ENCODE results near the gene CAMK4.

The CAMK4 gene

GRCh38 chr5:111377306-111377705 is 153.1 kb downstream of the CAMK4 start:
- TF ChIP-seq POU2F2 (IDR thresholded peaks at IDR 0.05; ENCODE audit: low read depth, low read length) = no peak
- TF ChIP-seq SPI1 (IDR thresholded peaks at IDR 0.05; ENCODE audit: low read depth, low read length) = no peak
- TF ChIP-seq POLR2A (IDR thresholded peaks at IDR 0.05; ENCODE audit: low read depth, low read length) = no peak
- no peak for TF ChIP-seq PAX5 (IDR thresholded peaks at IDR 0.05; ENCODE audit: insufficient read depth, low read length, severe bottlenecking)
- no peak for TF ChIP-seq TAF1 (IDR thresholded peaks at IDR 0.05; ENCODE audit: low read depth, low read length)
- no peak for TF ChIP-seq POLR2AphosphoS5 (IDR thresholded peaks at IDR 0.05; ENCODE audit: low read depth, low read length)
- DNase-seq (ENCODE audit: insufficient read length, low spot score) (no peak), FAIRE-seq (no peak)

GRCh38 chr5:111379391-111379816 is 155.2 kb downstream of the CAMK4 start:
- TF ChIP-seq SPI1 (IDR thresholded peaks at IDR 0.05; ENCODE audit: low read depth, low read length) (no peak), PAX5 (IDR thresholded peaks at IDR 0.05; ENCODE audit: insufficient read depth, low read length, severe bottlenecking) (no peak), POU2F2 (IDR thresholded peaks at IDR 0.05; ENCODE audit: low read depth, low read length) (no peak)
- DNase-seq (ENCODE audit: insufficient read length, low spot score) (no peak), FAIRE-seq (no peak)

GRCh38 chr5:111383288-111383970 is 159.2 kb downstream of the CAMK4 start:
- no peak for DNase-seq (ENCODE audit: insufficient read length, low spot score)
- TF ChIP-seq POLR2AphosphoS5 (IDR thresholded peaks at IDR 0.05; ENCODE audit: low read depth, low read length) (no peak), SPI1 (IDR thresholded peaks at IDR 0.05; ENCODE audit: low read depth, low read length) (no peak), TAF1 (IDR thresholded peaks at IDR 0.05; ENCODE audit: low read depth, low read length) (no peak), PAX5 (IDR thresholded peaks at IDR 0.05; ENCODE audit: insufficient read depth, low read length, severe bottlenecking) (no peak), POU2F2 (IDR thresholded peaks at IDR 0.05; ENCODE audit: low read depth, low read length) (no peak), POLR2A (IDR thresholded peaks at IDR 0.05; ENCODE audit: low read depth, low read length) (no peak)
- FAIRE-seq = no peak

GRCh38 chr5:111384220-111384619 is 160.0 kb downstream of the CAMK4 start:
- FAIRE-seq (no peak), DNase-seq (ENCODE audit: insufficient read length, low spot score) (no peak)
- no peak for TF ChIP-seq SPI1 (IDR thresholded peaks at IDR 0.05; ENCODE audit: low read depth, low read length)
- TF ChIP-seq TAF1 (IDR thresholded peaks at IDR 0.05; ENCODE audit: low read depth, low read length) = no peak
- no peak for TF ChIP-seq POLR2AphosphoS5 (IDR thresholded peaks at IDR 0.05; ENCODE audit: low read depth, low read length)
- TF ChIP-seq POLR2A (IDR thresholded peaks at IDR 0.05; ENCODE audit: low read depth, low read length) = no peak
- TF ChIP-seq PAX5 (IDR thresholded peaks at IDR 0.05; ENCODE audit: insufficient read depth, low read length, severe bottlenecking) = no peak
- TF ChIP-seq POU2F2 (IDR thresholded peaks at IDR 0.05; ENCODE audit: low read depth, low read length) = no peak

GRCh38 chr5:111385051-111385450 is 160.9 kb downstream of the CAMK4 start:
- DNase-seq (ENCODE audit: insufficient read length, low spot score) = no peak
- TF ChIP-seq POU2F2 (IDR thresholded peaks at IDR 0.05; ENCODE audit: low read depth, low read length) (no peak), TAF1 (IDR thresholded peaks at IDR 0.05; ENCODE audit: low read depth, low read length) (no peak), SPI1 (IDR thresholded peaks at IDR 0.05; ENCODE audit: low read depth, low read length) (no peak), POLR2AphosphoS5 (IDR thresholded peaks at IDR 0.05; ENCODE audit: low read depth, low read length) (no peak), PAX5 (IDR thresholded peaks at IDR 0.05; ENCODE audit: insufficient read depth, low read length, severe bottlenecking) (no peak), POLR2A (IDR thresholded peaks at IDR 0.05; ENCODE audit: low read depth, low read length) (no peak)
- FAIRE-seq = no peak

GRCh38 chr5:111385970-111386831 is 162.0 kb downstream of the CAMK4 start:
- DNase-seq (ENCODE audit: insufficient read length, low spot score) (no peak), FAIRE-seq (peak; percentile 69)
- TF ChIP-seq PAX5 (IDR thresholded peaks at IDR 0.05; ENCODE audit: insufficient read depth, low read length, severe bottlenecking) (no peak), POLR2AphosphoS5 (IDR thresholded peaks at IDR 0.05; ENCODE audit: low read depth, low read length) (no peak), TAF1 (IDR thresholded peaks at IDR 0.05; ENCODE audit: low read depth, low read length) (no peak), SPI1 (IDR thresholded peaks at IDR 0.05; ENCODE audit: low read depth, low read length) (no peak), POU2F2 (IDR thresholded peaks at IDR 0.05; ENCODE audit: low read depth, low read length) (no peak), POLR2A (IDR thresholded peaks at IDR 0.05; ENCODE audit: low read depth, low read length) (no peak)

GRCh38 chr5:111386832-111387162 is 162.6 kb downstream of the CAMK4 start:
- DNase-seq (ENCODE audit: insufficient read length, low spot score) (no peak), FAIRE-seq (no peak)
- TF ChIP-seq POLR2A (IDR thresholded peaks at IDR 0.05; ENCODE audit: low read depth, low read length) = no peak
- no peak for TF ChIP-seq POLR2AphosphoS5 (IDR thresholded peaks at IDR 0.05; ENCODE audit: low read depth, low read length)
- TF ChIP-seq PAX5 (IDR thresholded peaks at IDR 0.05; ENCODE audit: insufficient read depth, low read length, severe bottlenecking) = no peak

GRCh38 chr5:111387361-111387760 is 163.2 kb downstream of the CAMK4 start:
- DNase-seq (ENCODE audit: insufficient read length, low spot score) = no peak
- TF ChIP-seq PAX5 (IDR thresholded peaks at IDR 0.05; ENCODE audit: insufficient read depth, low read length, severe bottlenecking) (no peak), SPI1 (IDR thresholded peaks at IDR 0.05; ENCODE audit: low read depth, low read length) (no peak), POLR2A (IDR thresholded peaks at IDR 0.05; ENCODE audit: low read depth, low read length) (no peak), POLR2AphosphoS5 (IDR thresholded peaks at IDR 0.05; ENCODE audit: low read depth, low read length) (no peak), POU2F2 (IDR thresholded peaks at IDR 0.05; ENCODE audit: low read depth, low read length) (no peak), TAF1 (IDR thresholded peaks at IDR 0.05; ENCODE audit: low read depth, low read length) (no peak)
- peak; percentile 38 for FAIRE-seq

GRCh38 chr5:111389390-111390082 is 165.4 kb downstream of the CAMK4 start:
- DNase-seq (ENCODE audit: insufficient read length, low spot score) (no peak), FAIRE-seq (no peak)
- TF ChIP-seq PAX5 (IDR thresholded peaks at IDR 0.05; ENCODE audit: insufficient read depth, low read length, severe bottlenecking) (no peak), SPI1 (IDR thresholded peaks at IDR 0.05; ENCODE audit: low read depth, low read length) (no peak), POLR2AphosphoS5 (IDR thresholded peaks at IDR 0.05; ENCODE audit: low read depth, low read length) (no peak), POLR2A (IDR thresholded peaks at IDR 0.05; ENCODE audit: low read depth, low read length) (no peak), POU2F2 (IDR thresholded peaks at IDR 0.05; ENCODE audit: low read depth, low read length) (no peak), TAF1 (IDR thresholded peaks at IDR 0.05; ENCODE audit: low read depth, low read length) (no peak)

Data from GM12891 (cell line).